GM21390 (cell line): ENCODE results near the gene ANGPTL2.

ENCODE experiments used
- ATAC-seq: cut with Tn5 transposase; IDR thresholded peaks from one replicate; pipeline ENCODE4 v1.9.1; 2021; ENCODE audit not compliant: unreplicated experiment

The ANGPTL2 gene

GRCh38 chr9:127136880-127137639 is 14.6 kb upstream of the ANGPTL2 start:
- no peak for ATAC-seq

- no peak for ATAC-seq
These were observed 13.8 kb upstream of the ANGPTL2 start for GRCh38 chr9:127136081-127136879.

GRCh38 chr9:127135056-127135745 is 12.8 kb upstream of the ANGPTL2 start:
- ATAC-seq: no peak

GRCh38 chr9:127133739-127134167 is 11.3 kb upstream of the ANGPTL2 start:
- ATAC-seq: no peak

GRCh38 chr9:127132921-127133647 is 10.6 kb upstream of the ANGPTL2 start:
- ATAC-seq: no peak

GRCh38 chr9:127132375-127132774 is 9.9 kb upstream of the ANGPTL2 start:
- no peak for ATAC-seq

GRCh38 chr9:127131871-127132270 is 9.4 kb upstream of the ANGPTL2 start:
- ATAC-seq: no peak

GRCh38 chr9:127130661-127131538 is 8.5 kb upstream of the ANGPTL2 start:
- no peak for ATAC-seq

GRCh38 chr9:127130235-127130634 is 7.8 kb upstream of the ANGPTL2 start:
- ATAC-seq: no peak

- no peak for ATAC-seq
These were observed 7.3 kb upstream of the ANGPTL2 start for GRCh38 chr9:127129718-127130085.

GRCh38 chr9:127129073-127129717 is 6.8 kb upstream of the ANGPTL2 start:
- ATAC-seq: no peak

- no peak for ATAC-seq
These were observed 6.1 kb upstream of the ANGPTL2 start for GRCh38 chr9:127128341-127129072.

- no peak for ATAC-seq
These were observed 4.5 kb upstream of the ANGPTL2 start for GRCh38 chr9:127126971-127127370.

GRCh38 chr9:127124792-127125191 is 2.4 kb upstream of the ANGPTL2 start:
- no peak for ATAC-seq

GRCh38 chr9:127124111-127124531 is 1.7 kb upstream of the ANGPTL2 start:
- no peak for ATAC-seq

- ATAC-seq: no peak
These were observed 842 bp upstream of the ANGPTL2 start for GRCh38 chr9:127123064-127123890.

- no peak for ATAC-seq
These were observed 733 bp downstream of the ANGPTL2 start for GRCh38 chr9:127121628-127122175.

GRCh38 chr9:127119320-127119709 is 3.1 kb downstream of the ANGPTL2 start:
- ATAC-seq: no peak
